Measurements from ENCODE around the gene ITGAD.

ITGAD gene

DNA sequence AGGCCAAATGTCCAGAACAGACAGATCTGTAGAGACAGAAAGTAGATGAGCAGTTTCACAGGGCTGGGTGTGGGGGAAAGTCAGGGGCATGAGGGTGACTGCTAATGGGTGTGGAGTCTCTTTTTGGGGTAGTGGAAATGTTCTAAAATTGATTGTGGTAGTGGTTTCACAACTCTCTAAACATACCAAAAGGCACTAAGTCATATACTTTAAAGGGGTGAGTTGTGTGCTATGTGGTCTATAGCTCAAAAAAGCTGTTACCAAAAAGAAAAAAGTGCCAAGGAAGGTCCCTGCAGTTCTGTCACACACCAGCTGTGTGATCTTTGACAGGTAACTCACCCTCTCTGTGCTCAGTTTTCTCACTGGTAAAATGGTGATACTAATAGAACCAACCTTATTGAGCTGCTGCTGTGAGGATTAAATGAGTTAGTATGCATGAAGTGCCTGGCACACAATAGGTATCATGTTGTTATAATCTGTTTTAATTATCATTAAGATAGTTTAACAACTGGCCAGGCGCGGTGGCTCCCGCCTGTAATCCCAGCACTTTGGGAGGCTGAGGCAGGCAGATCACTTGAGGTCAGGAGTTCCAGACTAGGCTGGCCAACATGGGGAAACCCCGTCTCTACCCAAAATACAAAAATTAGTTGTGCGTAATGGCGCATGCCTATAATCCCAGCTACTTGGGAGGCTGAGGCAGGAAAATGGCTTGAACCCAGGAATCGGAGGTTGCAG is 27.8 kb upstream of the ITGAD start:
- DNase-seq (ENCODE audit: low spot score) = no peak

DNA sequence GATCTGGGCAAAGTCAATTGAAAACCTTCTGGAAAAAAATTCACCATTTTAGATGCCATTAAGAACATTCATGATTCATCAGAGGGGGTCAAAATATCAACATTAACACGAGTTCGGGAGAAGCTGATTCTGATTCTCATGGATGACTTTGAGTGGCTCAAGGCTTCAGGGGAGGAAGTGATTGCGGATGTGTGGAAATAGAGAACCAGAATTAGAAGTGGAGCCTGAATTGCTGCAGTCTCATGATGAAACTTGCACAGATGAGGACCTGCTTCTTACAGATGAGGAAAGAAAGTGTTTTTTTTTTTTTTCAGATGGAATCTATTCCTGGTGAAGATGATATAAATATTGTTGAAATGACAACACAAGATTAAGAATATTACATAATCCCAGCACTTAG is 25.3 kb upstream of the ITGAD start:
- peak; percentile 59 for DNase-seq (ENCODE audit: low spot score)

DNA sequence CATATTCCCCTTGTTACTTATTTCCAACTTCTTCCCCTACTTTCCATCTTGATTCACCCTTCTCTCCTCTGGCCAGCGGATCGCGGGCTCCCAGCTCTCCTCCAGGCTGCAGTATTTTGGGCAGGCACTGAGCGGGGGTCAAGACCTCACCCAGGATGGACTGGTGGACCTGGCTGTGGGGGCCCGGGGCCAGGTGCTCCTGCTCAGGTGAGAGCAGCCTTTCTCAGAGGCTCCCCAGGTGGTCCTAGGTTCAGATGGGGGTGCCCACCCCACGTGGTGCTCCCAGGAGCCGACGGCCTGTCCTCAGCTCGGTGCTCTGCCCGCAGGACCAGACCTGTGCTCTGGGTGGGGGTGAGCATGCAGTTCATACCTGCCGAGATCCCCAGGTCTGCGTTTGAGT is 22.1 kb upstream of the ITGAD start:
- DNase-seq (ENCODE audit: low spot score) = no peak

DNA sequence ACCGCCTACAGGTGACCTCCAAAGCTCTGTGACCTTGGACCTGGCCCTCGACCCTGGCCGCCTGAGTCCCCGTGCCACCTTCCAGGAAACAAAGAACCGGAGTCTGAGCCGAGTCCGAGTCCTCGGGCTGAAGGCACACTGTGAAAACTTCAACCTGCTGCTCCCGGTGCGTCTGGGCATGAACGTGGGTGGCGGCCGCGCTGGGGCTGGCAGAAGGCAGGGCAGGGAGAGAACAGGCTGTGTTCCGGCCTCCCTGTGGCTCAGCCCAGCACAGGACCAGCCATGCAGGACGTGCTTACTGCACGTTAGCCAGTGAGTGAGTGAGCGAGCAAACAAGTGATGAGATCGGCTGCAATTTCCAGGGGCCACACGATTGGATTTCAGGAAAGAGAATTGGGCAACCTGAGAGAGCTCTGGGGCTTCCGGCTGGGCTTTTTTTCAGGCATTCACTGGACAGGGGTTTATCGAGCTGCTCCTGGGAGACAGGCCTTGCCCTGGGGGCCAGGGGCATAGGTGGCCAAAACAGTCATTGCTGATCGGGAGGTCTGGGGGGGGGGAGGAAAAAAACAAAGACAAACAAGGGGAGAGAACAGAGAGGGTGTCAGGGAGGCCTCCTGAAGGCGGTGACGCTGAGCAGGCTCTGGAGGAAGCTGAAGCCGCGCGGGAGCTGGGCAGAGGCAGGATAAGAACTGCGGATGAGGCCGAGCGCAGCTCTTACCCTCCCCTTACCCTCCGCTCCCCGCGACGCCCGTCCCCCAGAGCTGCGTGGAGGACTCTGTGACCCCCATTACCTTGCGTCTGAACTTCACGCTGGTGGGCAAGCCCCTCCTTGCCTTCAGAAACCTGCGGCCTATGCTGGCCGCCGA is 21.3 kb upstream of the ITGAD start:
- DNase-seq (ENCODE audit: low spot score) = no peak

DNA sequence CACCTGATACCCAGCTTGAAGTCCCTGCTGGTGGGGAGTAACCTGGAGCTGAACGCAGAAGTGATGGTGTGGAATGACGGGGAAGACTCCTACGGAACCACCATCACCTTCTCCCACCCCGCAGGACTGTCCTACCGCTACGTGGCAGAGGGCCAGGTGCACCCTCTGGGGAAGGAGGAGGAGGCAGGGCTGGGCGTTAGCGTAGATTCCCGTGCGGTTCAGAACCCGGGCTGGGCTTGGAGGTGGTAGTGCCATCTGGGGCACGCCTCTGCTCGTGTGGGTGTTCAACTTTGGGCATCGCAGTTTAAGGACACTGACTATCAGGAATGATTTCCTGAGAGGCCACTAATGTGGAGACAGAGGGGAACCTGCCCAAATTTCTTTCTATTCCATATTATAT is 19.9 kb upstream of the ITGAD start:
- no peak for DNase-seq (ENCODE audit: low spot score)

DNA sequence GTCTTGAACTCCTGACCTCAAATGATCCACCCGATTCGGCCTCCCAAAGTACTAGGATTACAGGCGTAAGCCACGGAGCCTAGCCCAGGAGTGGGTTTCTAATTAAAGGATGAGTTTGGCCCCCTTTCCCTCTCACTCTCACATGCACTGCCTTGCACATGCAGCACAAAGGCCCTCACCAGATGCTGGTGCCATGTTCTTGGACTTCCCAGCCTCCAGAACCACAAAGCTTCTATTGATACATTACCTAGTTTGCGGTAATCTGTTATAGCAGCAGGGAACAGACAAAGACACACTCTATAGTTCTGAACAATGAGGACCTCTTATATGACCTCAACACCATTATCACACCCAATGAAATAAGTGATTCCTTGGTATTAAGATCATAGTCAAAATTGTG is 17.9 kb upstream of the ITGAD start:
- no peak for DNase-seq (ENCODE audit: low spot score)

DNA sequence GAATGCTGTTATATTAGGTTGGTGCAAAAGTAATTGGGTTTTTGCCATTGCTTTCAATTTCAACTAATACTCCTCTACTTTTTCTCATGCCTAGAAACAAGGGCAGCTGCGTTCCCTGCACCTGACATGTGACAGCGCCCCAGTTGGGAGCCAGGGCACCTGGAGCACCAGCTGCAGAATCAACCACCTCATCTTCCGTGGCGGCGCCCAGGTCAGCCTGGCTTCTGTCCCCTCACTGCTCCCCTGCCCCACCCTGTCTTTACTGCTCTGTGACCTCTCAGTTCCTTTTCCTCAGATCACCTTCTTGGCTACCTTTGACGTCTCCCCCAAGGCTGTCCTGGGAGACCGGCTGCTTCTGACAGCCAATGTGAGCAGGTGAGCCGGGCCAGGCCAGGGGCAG is 16.4 kb upstream of the ITGAD start:
- DNase-seq (ENCODE audit: low spot score) = no peak

DNA sequence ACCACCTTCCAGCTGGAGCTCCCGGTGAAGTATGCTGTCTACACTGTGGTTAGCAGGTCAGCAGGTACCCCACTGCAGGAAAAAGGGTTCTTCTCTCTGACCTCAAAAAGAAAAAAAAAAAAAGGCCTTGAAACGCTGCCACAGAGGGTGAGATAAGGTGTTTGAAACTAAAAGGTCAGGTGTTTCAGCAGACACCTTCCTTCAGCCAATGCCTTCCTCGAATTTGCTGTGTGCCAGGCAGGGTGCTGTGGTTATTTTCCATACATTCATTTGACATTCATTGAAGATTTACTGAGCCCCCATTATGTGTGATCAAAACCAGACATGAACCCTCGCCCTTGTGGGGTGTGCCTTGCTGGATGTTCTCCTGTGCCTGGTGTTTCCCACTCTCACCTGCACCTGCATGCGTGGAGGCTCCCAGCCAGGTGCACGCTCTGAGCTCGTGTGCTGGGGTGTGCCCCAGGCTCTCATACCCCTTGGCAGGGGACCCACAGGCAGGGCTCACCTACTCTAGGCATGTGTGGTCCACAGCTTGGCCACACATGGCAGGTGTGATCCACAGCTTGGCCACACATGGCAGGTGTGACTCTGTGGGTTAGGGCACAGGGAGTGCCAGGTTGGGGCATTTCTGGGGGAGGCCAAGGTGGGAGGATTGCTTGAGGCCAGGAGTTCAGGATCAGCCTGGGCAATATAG is 15.8 kb upstream of the ITGAD start:
- no peak for DNase-seq (ENCODE audit: low spot score)

DNA sequence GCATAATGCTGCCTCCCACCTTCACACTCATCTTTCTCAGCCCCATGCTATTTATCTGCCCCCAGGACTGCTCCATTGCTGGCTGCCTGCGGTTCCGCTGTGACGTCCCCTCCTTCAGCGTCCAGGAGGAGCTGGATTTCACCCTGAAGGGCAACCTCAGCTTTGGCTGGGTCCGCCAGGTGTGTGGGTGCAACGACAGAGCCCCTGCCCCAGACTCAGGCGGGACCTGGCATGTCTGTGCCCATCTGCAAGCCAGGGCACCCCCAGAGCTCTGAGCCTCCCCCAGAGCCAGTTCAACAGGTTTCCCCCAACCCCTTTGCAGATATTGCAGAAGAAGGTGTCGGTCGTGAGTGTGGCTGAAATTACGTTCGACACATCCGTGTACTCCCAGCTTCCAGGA is 12.9 kb upstream of the ITGAD start:
- no peak for DNase-seq (ENCODE audit: low spot score)

DNA sequence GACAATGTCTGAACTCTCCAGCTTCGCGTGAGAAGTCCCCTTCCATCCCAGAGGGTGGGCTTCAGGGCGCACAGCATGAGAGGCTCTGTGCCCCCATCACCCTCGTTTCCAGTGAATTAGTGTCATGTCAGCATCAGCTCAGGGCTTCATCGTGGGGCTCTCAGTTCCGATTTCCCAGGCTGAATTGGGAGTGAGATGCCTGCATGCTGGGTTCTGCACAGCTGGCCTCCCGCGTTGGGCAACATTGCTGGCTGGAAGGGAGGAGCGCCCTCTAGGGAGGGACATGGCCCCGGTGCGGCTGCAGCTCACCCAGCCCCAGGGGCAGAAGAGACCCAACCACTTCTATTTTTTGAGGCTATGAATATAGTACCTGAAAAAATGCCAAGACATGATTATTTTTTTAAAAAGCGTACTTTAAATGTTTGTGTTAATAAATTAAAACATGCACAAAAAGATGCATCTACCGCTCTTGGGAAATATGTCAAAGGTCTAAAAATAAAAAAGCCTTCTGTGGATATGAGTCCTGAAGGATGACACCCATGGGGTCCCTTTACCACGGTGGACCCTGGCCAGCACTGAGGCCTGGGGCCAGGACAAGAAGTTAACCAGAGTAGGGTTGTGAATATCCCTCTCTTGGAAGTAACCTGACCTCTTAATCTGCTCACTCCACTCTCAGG is 10.5 kb upstream of the ITGAD start:
- peak; percentile 35 for DNase-seq (ENCODE audit: low spot score)

DNA sequence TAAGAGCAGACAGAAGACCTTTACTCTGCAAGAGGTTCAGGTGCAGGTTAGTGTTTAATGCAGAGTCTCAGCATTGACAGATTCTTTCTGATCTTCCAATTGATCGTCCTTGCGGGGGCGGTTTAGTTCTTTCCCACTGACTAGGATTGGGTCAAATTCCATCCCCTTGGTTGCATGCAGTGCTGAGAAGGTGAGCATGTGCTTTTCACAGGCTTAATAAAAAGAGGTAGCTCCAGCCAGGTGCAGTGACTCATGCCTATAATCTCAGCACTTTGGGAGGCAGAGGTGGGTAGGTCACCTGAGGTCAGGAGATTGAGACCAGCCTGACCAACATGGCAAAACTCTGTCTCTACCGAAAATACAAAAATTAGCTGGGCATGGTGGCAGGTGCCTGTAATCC is 7.5 kb upstream of the ITGAD start:
- no peak for DNase-seq (ENCODE audit: low spot score)

DNA sequence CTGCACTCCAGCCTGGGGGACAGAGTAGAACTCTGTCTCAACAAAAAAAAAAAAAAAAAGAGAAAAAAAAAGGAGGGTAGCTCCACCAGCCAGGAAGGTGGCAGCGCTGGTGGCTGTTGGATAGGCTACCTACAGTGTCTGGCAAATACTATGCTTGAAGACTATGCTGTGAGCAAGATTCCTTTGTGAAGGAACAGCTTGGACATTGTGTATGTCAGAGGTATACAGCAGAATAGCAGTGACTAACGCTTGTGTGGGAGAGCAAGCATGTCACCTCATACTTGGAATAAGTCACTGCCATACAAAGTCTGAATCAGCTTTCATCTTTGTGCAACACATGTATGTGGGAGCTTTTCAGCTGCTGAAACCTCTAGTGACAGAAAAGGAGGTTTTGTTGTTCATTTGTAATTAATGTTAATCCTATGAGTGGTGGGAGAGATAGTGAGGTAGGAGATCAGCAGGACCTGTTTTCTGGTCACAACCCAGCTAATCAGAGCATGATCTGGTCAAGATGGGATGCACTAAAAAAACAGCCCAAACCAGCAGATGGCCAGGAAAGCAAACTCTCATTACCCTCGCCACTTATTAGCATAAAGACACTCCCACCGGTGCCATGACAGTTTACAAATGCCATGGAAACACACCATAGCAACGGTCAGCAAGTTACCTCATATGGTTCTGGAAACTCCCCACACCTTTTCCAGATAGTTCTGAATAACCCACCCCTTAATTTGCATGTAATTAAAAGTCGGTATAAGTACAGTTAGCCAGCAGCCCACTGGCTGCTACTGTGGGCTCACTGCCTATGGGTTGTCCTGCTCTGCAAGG is 6.8 kb upstream of the ITGAD start:
- DNase-seq (ENCODE audit: low spot score) = no peak

DNA sequence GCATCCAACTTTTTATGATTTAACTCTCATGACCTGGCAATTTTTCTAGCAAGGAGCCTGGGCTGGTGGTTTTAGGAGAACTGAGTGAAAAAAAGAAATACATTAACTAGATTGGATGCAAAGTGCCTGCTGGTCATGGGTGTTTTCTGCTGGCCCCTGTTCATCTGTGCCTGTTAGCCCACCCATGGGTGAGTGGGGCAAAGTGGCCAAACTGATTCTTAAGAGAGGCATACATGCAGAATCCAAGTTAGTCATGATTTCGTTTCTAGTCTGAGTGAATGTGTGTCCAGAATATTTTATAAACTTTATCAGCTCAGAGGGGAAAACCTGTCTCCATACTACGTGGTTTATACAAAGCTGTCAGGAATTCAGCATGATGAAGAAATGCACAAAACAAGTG is 4.6 kb upstream of the ITGAD start:
- no peak for DNase-seq (ENCODE audit: low spot score)

DNA sequence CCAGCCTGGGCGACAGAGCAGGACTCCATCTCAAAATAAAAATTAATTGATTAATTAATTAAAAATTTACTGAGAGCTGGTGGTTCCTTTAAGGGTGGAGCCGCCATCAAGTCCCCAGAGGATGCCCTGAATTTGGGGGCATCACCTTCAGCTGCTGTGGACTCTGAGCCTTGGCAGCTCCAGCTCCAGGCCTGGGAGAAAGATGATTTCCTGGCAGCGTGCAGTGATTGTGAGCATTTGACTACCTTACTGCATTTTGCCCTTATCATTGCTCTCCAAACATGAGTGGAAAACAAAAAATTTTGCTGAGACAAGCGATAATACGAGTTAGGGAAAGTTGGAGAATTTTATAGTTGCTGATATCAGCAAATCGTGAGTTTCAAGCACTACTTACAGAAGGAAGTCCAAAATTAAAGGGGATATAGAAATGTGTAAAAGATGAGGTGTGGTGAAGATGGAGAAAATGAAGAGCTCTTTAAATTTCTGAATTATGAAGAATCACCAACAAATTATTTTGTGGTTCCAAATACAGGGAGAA is 2.6 kb upstream of the ITGAD start:
- DNase-seq (ENCODE audit: low spot score) = no peak

DNA sequence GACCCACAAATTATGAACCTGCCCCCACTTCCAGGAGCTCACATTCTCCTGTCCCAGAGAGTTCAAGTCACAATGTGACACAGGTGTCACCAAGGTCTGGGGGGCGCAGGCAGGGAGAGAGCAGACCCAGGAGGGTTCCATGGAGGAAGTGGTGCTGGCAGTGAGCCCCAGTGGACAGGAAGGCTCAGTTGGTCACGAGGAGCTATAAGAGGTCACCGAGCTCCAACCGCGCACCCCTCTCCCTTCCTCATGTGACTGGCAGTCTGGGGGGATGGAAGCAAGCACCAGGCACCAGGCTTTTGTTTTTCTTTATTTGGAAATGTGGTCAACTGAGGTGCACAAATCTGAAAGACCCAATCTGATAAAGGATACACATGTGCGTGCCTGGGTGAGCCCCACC is 2.5 kb downstream of the ITGAD start:
- peak; percentile 13 for DNase-seq (ENCODE audit: low spot score)

DNA sequence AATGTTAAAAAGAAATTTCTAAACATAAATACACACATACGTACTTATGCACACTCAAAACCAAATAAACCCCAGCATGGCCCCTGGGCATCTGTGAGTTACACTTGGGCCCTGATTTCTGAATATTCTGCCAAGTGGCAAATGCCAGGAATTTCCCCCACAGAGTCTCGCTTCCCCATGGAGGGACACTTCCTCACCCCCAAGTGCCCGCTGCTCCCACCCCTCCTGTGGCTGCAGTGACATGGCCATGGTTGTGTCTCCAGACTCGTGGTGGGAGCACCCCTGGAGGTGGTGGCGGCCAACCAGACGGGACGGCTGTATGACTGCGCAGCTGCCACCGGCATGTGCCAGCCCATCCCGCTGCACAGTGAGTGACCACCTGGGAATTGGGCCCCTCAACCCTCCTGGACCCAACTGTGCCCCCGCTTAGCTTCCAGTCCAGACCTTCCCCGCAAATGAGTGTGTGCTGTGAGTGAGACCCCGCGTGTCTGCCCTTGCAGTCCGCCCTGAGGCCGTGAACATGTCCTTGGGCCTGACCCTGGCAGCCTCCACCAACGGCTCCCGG is 4.0 kb downstream of the ITGAD start:
- DNase-seq (ENCODE audit: low spot score) = no peak

DNA sequence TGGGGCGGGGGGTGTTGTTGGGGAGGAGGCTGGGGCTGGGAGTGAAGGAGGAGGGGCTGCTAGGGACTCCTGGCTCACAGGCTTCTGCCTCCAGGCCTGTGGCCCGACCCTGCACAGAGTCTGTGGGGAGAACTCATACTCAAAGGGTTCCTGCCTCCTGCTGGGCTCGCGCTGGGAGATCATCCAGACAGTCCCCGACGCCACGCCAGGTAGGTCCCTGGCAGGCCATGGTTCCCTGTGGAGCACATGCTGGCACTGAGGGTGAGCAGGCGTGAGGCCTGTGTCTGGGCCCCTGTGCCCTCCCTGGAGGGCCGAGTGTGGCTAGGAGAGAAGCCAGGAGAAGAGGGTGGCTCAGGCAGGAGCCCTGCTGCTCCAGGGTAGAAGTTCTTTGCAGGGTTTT is 4.6 kb downstream of the ITGAD start:
- DNase-seq (ENCODE audit: low spot score) = no peak

DNA sequence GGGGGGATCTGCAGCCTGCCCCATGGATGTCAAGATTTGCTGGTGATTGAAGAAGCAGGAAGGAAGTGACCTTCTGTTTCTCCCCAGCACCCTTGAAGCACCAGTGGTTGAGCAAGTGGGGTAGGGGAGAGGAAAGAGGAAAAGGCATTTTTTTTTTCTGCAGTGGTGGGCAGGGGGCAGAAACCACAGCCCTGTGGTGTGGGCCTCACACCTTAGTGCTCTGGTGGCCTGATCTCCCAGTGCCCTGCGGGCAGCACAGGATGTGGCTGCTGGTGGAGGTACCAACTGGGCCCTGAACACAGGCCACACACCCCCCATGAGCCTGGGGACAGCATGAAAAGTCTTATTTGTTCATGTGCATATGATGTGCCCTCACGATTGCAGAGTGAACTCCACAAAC is 7.1 kb downstream of the ITGAD start:
- no peak for DNase-seq (ENCODE audit: low spot score)

DNA sequence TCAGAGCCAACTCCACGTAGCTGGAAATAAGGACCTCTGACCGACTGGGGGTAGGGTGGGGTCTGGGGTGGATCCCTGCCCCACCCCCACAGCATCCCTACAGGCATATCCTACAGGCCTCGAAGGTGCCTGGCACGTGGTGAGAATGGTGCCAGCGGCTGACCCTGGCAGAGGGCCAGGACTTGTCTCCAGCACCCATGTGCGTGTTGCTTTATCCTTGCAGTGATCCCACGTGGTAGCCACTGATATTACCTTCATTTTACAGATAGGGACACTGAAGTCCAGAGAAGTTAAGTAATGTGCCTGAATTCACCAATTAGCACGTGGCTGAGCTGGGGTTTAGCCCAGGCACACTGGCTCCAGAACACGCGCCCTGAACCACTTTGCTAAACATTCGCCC is 8.3 kb downstream of the ITGAD start:
- no peak for DNase-seq (ENCODE audit: low spot score)

DNA sequence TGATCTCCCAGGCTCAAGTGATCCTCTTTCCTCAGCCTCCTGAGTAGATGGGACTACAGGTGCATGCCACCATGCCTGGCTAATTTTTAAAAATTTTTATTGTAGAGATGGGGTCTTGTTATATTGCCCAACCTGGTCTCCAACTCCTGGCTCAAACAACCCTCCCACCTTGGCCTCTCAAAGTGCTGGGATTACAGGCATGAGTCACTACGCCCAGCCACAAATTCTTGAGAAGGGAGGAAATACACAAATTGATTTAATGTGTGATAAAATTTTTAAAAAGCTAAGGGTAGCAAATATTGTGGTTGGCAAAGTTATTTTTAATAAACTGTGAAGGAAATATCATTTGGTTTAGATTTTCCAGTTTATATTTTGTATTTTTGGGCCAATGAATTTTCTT is 9.6 kb downstream of the ITGAD start:
- no peak for DNase-seq (ENCODE audit: low spot score)
